ENCODE data around the gene ACOD1. TPM values are rescaled to one million over a fixed set of nuclear protein-coding genes. Genes with fewer than 3 reads are reported as not detected.
"Not testable (repeated sequence)": the region's sequence is repeated elsewhere in the genome, so short reads cannot be mapped to it uniquely, and the experiment has no call there.

The ACOD1 gene
- polyA plus RNA-seq (ENCODE audit: insufficient read length in 4 of 4): not detected

DNA sequence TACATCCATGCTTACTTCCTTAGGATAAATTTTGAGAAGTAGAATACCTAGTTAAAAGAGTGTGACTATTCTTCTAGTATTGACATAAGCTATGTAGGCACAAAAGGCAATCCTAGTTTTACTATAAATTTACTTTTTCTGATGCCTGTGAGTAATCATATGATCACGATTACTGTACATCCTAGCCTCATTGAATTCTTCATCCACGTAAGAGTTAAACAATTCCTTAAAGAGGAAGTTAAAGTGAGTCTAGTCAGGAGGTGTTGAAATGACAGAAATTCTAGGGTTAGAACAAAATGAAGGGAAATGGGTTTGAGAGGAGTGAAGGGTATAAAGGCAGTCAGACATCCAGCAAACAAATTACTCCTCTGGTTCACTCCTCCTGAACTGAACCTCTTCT, at the start of gene ACOD1:
Gene ACOD1 (plus strand): TSS at position 363 of the 400 bp plus-strand sequence. CDS start 48 bp downstream, outside the sequence.
- no peak for DNase-seq (ENCODE audit: low read depth in 4 of 4, low spot score in 3 of 4)

DNA sequence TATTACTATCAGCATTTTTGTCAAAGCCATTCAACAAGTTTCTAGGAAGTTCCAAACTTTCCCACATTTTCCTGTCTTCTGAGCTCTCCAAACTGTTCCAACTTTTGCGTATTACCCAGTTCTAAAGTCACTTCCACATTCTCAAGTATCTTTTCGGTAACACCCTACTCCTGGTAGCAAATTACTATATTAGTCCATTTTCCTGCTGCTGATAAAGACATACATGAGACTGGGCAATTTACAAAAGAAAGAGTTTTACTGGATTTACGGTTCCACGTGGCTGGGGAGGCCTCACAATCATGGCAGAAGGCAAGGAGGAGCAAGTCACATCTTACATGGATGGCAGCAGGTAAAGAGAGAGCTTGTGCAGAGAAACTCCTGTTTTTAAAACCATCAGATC, 49.2 kb upstream of the ACOD1 start:
- not testable (repeated sequence) for DNase-seq (ENCODE audit: low read depth in 4 of 4, low spot score in 3 of 4)

DNA sequence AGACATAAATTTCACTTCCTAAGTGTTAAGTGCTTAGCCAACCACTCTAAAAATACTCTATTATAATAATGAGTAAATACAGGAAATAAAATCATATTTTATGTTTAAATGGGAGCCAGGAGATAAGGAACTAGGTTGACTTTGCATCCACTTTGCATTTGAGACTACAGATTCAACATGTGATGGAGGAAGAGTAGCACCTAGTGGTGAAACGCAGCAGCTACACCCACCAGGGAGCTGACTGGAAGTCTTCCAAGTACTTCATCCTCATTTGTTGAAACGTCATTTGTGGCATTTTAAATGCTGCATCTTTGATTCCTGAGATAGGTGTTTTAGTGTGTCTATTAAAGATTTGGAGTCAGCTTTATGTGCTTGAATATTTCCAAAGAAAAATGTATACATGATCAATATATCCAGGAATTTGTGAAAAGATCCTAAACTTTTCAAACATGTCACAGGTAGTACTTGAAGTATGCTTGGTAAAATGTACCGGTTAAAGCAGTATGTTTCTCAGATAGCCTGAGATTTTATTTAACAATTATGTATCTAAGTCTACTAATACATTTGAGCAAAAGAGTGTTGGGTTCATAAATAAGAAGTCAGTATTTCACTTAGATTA, 44.7 kb upstream of the ACOD1 start:
- peak in 3 of 4 donors; percentile 48 to 60 (median 59) for DNase-seq (ENCODE audit: low read depth in 4 of 4, low spot score in 3 of 4)

DNA sequence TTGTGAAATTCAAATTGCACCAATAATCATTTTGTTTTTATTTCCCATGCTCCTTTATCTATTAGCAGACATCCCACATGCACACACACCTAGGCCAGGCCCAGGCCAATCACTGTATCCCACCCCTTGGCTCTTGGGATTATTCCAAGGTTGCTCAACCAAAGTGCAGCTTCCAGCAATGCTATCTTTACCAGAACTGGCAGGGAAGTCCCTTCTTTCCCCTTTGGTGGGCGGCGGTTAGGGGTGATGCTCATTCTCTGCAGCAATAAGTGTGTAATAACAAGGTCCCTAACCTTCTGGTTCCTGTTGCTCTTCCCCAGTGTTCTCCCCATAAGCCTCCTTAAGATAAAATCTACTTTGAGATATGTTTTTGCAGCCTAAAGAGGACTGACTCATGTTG, 43.8 kb upstream of the ACOD1 start:
- DNase-seq (ENCODE audit: low read depth in 4 of 4, low spot score in 3 of 4): no peak

DNA sequence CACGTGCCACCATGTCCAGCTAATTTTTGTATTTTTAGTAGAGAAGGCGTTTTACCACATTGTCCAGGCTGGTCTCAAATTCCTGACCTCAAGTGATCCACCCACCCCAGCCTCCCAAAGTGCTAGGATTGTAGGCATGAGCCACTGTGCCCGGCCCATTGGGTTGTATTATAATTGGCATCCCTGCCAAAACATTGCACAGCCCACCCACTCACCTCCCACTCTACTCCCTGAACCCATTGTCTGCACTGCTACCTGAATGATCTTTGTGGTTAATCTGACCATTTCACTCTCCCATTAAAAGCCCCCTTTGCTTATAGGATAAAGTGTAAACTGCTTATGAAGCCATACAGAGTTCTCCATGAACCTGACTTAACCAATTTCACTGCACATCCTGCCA, 35.8 kb upstream of the ACOD1 start:
- no peak for DNase-seq (ENCODE audit: low read depth in 4 of 4, low spot score in 3 of 4)

DNA sequence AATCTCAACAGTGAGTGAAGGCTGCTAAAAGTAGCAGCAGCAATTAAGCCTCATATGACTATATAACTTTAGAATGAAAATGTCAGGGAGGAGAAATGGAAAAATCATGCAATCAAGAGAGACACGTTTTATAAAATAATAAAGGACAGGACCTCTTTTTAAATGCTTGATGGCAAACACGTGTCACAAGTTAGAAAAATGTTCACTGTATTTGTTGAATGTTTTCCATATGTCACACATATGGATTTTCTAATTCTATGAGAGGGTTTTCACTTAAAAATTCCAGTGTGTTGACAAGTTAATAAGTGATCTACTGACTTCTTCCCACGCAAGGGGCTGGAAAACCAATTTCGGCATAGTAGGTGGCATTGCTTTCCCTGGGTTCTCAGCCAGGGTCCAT, 34.4 kb upstream of the ACOD1 start:
- no peak for DNase-seq (ENCODE audit: low read depth in 4 of 4, low spot score in 3 of 4)

DNA sequence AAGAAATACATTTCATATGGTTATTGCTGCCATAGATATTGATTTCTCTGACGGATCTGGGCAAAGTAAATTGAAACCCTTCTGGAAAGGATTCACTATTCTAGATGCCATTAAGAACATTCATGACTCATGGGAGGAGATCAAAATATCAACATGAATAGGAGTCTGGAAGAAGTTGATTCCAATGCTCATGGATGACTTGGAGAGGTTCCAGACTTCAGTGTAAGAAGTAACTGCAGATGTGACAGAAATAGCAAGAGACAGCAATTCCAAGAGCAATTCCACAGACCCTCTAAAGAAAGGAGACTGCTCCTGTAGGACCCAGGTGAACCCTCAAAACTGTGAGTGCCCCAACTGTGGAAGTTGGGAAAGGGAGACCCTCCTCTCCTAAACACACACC, 31.2 kb upstream of the ACOD1 start:
- DNase-seq (ENCODE audit: low read depth in 4 of 4, low spot score in 3 of 4): no peak

DNA sequence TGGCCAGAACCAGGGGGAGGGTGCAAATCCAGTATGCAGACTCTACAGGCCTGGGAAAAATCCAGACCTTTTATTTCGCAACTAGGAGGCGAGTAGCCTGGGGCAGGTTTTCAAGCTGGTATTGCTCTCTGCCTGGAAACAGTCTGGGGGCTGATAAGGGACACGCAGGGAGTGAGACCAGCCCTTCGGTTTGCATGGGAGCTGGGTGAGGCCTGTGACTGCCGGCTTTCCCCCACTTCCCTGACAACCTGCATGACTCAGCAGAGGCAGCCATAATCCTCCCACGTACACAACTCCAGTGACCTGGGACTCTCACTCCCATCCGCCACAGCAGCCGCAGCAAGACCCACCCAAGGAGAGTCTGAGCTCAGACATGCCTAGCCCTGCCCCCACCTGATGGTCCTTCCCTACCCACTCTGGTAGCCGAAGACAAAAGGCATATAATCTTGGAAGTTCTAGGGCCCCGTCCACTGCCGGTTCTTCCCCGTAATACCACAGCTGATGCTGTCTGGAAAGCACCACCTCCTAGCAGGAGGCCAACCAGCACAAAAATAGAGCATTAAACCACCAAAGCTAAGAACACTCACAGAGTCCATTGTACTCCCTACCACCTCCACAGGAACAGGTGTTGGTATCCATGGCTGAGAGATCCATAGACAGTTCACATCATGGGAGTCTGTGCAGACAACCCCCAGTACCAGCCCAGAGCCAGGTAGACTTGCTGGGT, 30.4 kb upstream of the ACOD1 start:
- DNase-seq (ENCODE audit: low read depth in 4 of 4, low spot score in 3 of 4): not testable (repeated sequence)

DNA sequence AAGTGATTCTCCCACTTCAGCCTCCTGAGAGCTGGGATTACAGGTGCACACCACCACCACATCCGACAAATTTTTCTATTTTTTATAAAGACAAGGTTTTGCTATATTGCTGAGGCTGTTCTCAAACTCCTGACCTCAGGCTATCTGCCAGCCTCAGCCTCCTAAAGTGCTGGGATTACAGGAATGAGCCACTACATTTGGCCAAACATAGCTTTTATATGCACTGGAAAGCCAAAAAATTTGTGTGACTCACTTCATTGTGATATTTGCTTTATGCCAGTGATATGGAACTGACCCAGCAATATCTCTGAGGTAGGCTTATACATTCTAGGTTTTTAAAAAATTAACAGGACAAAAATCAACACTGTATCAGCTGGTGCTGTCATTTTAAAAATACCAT, 26.8 kb upstream of the ACOD1 start:
- DNase-seq (ENCODE audit: low read depth in 4 of 4, low spot score in 3 of 4): no peak

DNA sequence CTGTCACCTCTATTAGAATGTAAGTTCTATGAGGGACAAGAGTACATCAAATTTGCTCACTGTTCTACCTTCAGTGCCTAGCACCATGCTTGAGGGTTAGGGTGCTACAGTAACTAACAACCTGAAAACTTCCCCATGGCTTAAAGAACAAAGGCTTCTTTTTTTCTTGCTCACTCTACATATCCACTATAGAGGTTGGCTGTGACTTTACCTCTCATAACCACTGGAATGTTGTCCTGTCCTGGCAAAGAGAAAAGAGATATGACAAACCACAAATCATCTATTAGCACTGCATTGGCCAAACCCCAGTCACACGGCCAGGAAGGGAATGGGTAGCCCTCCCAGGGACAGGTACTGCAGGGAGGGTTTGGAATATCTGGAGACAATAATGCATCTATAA, 23.2 kb upstream of the ACOD1 start:
- no peak for DNase-seq (ENCODE audit: low read depth in 4 of 4, low spot score in 3 of 4)

DNA sequence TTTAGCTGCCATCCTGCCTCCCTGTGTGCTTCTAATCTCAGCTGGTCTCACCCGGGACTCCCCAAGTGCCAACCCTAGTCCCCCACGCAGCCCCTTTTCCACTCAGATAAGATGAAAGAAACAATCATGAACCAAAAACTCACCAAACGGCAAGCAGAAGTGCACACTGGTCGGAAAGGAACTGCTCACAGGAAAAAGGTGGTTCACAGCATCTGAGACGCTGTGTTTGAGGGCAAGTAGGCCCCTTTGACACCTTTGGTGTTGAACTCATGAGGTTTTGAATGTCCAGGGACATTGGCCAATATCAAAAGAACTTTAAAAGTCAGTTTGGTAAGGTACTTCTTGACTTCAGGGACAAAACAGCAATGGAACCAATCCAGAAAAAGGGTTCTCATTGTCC, 20.4 kb upstream of the ACOD1 start:
- DNase-seq (ENCODE audit: low read depth in 4 of 4, low spot score in 3 of 4): no peak

DNA sequence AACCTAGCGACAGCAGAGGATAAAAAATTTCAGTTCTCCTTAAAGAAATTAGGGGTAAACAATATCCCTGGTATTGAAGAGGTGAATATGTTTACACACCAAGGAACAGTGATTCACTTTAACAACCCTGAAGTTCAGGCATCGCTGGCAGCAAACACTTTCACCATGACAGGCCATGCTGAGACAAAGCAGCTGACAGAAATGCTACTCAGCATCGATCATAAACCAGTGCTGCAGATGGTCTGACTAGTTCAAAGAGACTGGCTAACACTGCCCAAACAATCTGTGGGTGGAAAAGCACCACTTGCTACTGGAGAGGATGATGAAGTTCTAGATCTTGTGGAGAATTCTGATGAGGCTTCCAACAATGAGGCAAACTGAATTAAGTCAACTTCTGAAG, 19.9 kb upstream of the ACOD1 start:
- no peak for DNase-seq (ENCODE audit: low read depth in 4 of 4, low spot score in 3 of 4)

DNA sequence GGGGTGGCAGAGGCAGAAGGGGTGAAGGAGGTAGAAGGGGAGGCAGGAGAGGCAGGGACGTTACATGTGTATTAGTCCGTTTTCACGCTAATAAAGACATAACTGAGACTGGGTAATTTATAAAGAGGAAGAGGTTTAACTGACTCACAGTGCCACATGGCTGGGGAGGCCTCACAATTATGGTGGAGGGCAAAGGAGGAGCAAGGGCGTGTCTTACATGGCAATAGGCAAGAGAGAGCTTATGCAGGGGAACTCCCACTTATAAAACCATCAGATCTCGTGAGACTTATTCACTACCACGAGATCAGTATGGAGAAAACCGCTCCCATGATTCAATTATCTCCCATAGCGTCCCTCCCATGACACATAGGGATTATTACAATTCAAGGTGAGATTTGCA, 19.0 kb upstream of the ACOD1 start:
- DNase-seq (ENCODE audit: low read depth in 4 of 4, low spot score in 3 of 4): no peak

DNA sequence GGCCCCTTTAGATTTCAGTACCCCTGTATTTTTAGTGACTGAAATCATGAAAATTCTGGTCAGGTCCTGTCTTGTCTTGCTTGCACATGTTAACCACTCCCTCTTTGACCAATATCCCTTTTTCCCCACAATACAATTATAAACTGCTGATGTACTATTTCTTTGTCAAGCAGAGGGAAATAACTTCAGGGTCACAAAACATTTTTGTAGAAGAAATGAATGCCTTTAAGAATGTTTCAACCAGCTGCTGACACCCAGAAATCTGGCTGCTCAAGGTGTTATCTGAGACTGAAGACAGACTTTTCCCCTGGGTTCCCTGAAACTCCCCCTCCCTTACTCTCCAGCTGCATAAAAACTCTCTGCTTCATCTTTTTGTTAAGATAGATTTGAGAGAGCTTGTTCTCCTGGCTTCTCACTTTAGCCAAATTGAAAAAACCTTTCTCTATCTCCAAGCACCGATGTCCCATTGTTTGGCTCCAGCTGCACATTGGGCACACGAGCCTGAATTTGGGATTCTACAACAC, 18.4 kb upstream of the ACOD1 start:
- DNase-seq (ENCODE audit: low read depth in 4 of 4, low spot score in 3 of 4): no peak

DNA sequence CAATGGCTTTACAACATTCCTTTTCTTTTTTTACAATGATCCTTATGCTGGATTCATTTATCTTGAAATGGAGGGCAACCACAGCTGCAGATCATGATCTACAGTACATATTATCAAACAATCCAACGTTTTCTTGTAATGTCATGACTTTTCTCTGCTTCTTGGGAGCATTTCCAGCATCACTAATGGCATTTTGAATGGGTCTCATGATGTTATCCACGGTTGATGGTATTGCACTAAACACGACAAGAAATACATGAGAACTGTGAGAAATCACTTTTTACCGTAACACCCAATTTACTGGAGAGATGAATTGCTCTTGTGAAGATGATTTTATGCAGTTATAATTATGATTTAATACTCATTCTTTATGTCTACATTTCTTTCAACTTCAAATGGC, 16.2 kb upstream of the ACOD1 start:
- no peak for DNase-seq (ENCODE audit: low read depth in 4 of 4, low spot score in 3 of 4)

DNA sequence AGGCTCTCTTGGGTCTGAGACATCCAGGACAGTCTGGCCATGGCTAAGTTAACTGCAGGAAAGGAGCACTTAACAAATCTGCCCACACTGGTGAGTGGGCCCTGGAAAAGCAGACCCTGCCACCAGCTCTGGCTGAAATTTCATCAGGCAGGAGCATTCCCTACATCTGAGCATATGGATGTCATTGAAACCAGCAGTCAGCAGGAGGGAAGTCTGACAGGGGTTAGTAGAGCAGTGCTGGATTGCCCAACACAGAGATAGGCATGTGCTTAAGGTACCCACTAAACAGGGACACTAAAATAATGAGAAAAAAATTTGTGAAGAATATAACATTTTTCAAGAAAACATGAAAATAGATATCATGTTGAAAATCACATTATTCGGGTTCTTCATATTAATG, 13.6 kb upstream of the ACOD1 start:
- no peak for DNase-seq (ENCODE audit: low read depth in 4 of 4, low spot score in 3 of 4)

DNA sequence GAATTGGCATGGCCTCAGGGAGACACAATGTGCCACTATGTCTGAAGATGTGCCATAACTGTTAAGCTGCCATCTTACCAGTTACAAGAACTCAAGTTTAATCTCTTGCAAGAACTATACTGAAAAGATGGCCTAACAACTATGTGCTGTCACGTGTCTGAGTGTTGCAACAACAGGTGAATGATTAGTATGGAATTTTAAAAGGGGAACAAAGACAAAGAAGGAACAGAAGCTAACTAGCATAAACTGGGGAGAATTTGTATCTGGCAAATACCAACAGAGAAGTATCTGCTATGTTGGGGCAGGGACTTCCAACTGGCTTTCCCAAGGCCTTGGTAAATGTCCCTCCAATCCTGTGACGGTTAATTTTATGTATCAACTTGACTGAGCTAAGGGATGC, 11.5 kb upstream of the ACOD1 start:
- no peak for DNase-seq (ENCODE audit: low read depth in 4 of 4, low spot score in 3 of 4)

DNA sequence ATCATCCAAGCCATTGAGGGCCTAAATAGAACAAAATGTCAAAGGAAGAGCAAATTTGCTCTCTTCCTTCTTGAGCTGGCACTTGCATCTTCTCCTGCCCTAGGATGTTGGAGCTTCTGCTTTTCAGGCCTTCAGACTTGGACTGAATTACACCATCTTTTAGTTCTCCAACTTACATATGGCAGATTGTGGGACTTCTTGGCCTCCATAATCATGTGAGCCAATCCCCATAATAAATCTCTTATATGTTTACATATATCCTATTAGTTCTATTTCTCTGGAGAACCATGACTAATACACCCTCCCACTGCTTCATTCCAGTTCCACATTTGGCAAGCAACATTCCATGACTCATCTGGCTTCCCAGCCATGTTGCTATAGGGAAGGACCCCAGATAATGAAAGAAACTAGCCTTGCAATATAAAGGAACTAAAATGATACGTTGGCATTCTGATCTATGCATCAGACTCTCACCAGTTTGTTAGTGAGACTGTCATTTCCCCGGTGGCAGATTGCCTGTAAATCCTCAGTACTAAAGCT, 11.0 kb upstream of the ACOD1 start:
- no peak for DNase-seq (ENCODE audit: low read depth in 4 of 4, low spot score in 3 of 4)

DNA sequence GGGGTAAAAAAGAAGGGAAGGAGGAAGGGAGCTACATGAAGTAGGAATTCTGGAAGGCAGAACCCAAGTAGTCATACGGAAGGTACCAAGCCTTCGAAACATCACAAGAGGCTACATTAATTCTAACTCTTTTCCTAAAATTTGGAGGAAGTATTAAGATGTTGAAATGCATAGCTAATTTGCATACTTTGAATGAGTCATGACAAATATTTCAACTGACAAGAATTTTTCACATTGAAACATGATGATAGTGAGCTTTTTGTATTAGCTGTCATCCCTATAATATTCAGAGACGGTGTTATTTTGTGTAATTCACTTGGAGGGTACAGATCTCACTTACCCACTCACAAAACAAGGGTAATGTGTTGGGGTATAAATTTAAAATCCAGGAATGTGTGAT, 9.1 kb upstream of the ACOD1 start:
- no peak for DNase-seq (ENCODE audit: low read depth in 4 of 4, low spot score in 3 of 4)

DNA sequence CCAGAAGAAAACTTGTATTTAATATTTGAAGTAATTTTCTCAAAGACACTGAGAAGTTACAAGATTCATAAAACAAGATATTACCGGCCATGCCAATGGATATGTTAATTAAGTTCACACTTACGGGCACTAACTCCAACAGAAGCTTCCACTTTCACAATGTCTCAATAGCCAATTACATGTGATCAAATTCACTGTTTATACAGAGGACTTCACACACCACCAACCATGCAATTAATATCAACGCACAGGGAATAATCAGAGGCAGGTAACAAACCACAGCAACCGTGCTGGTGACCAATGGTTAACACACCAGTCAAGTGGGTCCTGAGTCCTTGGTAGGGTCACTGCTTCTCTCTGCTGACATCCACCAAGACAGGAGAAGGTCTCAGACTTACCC, 5.9 kb upstream of the ACOD1 start:
- DNase-seq (ENCODE audit: low read depth in 4 of 4, low spot score in 3 of 4): no peak

DNA sequence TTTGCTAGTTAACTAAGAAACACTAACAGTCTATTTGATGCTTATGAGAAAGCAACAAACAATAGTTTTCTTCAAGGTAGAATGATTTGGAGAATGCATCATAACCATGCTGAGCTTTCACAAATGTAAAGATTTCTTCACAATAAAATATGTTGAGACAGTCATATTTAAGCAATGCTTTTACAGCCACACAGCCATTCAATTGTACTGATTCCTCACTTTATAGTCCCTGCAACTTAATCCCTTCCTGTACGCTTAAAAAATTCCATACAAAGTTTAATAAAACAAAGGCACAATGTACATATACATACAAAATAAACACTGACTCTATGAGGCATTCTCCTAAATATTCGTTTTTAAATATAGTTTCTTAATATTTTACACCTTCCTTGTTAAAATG, 4.7 kb upstream of the ACOD1 start:
- no peak for DNase-seq (ENCODE audit: low read depth in 4 of 4, low spot score in 3 of 4)

DNA sequence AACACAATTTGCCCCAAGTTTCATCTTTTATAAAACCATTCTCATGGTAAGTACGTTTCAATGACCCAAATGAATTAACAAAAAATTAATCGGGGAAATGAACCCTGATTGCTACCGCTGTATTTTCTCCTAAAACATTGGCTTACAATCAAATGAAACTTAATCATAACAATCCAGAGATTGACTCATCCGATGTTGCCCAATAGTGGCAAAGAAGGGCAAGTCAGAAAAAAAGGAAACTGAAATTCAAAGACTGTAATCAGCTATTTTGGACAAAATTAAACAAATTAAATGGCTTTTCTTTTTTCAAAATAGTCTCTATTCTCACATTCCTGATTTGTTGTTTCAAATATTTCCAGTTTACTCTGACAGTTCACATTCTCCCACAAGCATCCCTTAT, 3.9 kb upstream of the ACOD1 start:
- DNase-seq (ENCODE audit: low read depth in 4 of 4, low spot score in 3 of 4): no peak

Measured in right renal pelvis (tissue), 4 donors.